Calu3 (cell line): ENCODE data around the gene CNTNAP2. TPM values are rescaled to one million over a fixed set of nuclear protein-coding genes. Genes with fewer than 3 reads are reported as not detected.
A peak's percentile ranks its signal among the peaks of the same experiment; 100 is the strongest.

Source experiments
- BruUV-seq: library from RNA; stranded (reverse); fragments of 400-500 nt; replicated peaks from 2 replicates; lab custom pipeline; 2021; lab: Mats Ljungman, UMichigan
- CTCF ChIA-PET: fragments of 300-600 bp; sonication (Branson Sonifier 250); formaldehyde crosslinking; loops from one replicate; lab custom pipeline; 2022; ENCODE audit warnings: antibody characterized with exemption; lab: Charles Lee
- DNase-seq: peaks from one replicate; pipeline ENCODE4 v3.0.0; 2022
- H3K27ac Mint-ChIP-seq: one replicate; pipeline ENCODE4 v1.8.0; 2022; ENCODE audit warnings: mixed read lengths; ENCODE audit not compliant: unreplicated experiment
- H3K27me3 Mint-ChIP-seq: one replicate; pipeline ENCODE4 v1.8.0; 2022; ENCODE audit warnings: mixed read lengths; ENCODE audit not compliant: unreplicated experiment
- H3K36me3 Mint-ChIP-seq: one replicate; pipeline ENCODE4 v1.8.0; 2022; ENCODE audit warnings: mild to moderate bottlenecking, moderate library complexity, mixed read lengths; ENCODE audit not compliant: insufficient read depth, unreplicated experiment
- H3K4me1 Mint-ChIP-seq: one replicate; pipeline ENCODE4 v1.8.0; 2022; ENCODE audit warnings: mild to moderate bottlenecking, low read depth, mixed read lengths; ENCODE audit not compliant: unreplicated experiment
- H3K4me3 Mint-ChIP-seq: one replicate; pipeline ENCODE4 v1.8.0; 2022; ENCODE audit warnings: mild to moderate bottlenecking, low read depth, moderate library complexity, mixed read lengths; ENCODE audit not compliant: unreplicated experiment
- H3K9me3 Mint-ChIP-seq: one replicate; pipeline ENCODE4 v1.8.0; 2022; ENCODE audit warnings: low read depth, mixed read lengths; ENCODE audit not compliant: unreplicated experiment
- intact Hi-C: fragments of 100-400 bp; cut with micrococcal nuclease; formaldehyde crosslinking; loops from one replicate; pipeline ENCODE4 v1.10.0; 2022; ENCODE audit not compliant: unreplicated experiment
- total RNA-seq: library from RNA; stranded (reverse); gene quantifications from 2 replicates; pipeline ENCODE4 v1.2.3, GENCODE V29; 2022
- TF ChIP-seq, protein P1 (sequence below): fragments of 200-600 bp; IDR thresholded peaks from one replicate; pipeline ENCODE4 v1.8.0; 2022; ENCODE audit warnings: antibody characterized with exemption; ENCODE audit not compliant: unreplicated experiment

The CNTNAP2 gene
- total RNA-seq, 1 experiment from 2014 or later: 1.1 TPM

- intact Hi-C loops: no loop called here
- no peak for DNase-seq
- no peaks in the 10 kb centered on the region for H3K36me3 Mint-ChIP-seq
- no peak overlapping the region for H3K27ac Mint-ChIP-seq
- H3K9me3 Mint-ChIP-seq: peaks cover 3% of the 10 kb centered on the region
- peaks cover 13% of the 10 kb centered on the region for H3K27me3 Mint-ChIP-seq
- no TSS peak for BruUV-seq
- TF ChIP-seq, protein P1, sequence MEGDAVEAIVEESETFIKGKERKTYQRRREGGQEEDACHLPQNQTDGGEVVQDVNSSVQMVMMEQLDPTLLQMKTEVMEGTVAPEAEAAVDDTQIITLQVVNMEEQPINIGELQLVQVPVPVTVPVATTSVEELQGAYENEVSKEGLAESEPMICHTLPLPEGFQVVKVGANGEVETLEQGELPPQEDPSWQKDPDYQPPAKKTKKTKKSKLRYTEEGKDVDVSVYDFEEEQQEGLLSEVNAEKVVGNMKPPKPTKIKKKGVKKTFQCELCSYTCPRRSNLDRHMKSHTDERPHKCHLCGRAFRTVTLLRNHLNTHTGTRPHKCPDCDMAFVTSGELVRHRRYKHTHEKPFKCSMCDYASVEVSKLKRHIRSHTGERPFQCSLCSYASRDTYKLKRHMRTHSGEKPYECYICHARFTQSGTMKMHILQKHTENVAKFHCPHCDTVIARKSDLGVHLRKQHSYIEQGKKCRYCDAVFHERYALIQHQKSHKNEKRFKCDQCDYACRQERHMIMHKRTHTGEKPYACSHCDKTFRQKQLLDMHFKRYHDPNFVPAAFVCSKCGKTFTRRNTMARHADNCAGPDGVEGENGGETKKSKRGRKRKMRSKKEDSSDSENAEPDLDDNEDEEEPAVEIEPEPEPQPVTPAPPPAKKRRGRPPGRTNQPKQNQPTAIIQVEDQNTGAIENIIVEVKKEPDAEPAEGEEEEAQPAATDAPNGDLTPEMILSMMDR: no peak
- no peaks in the 10 kb centered on the region for H3K4me1 Mint-ChIP-seq
- H3K4me3 Mint-ChIP-seq: no peak overlapping the region
- CTCF ChIA-PET: no interaction called here
Observed at GRCh38 chr7:148319316-148319808, 2202.8 kb downstream of the CNTNAP2 start.

- peaks cover 4% of the 10 kb centered on the region for H3K36me3 Mint-ChIP-seq
- H3K27ac Mint-ChIP-seq: no peak overlapping the region
- peaks cover 8% of the 10 kb centered on the region for H3K4me1 Mint-ChIP-seq
- intact Hi-C loops: no loop called here
- H3K9me3 Mint-ChIP-seq: peaks cover 8% of the 10 kb centered on the region
- no peaks in the 10 kb centered on the region for H3K27me3 Mint-ChIP-seq
- TF ChIP-seq, protein P1: no peak
- BruUV-seq: no TSS peak
- no peak overlapping the region for H3K4me3 Mint-ChIP-seq
- DNase-seq: no peak
- CTCF ChIA-PET: no interaction called here
Observed at GRCh38 chr7:148325208-148325607, 2208.6 kb downstream of the CNTNAP2 start.

- CTCF ChIA-PET: interaction anchor here (0.6 to 1.1 kb wide), 2 partner anchors 11 to 62 kb away, joined by 3 read pairs; no protein-coding TSS in a partner anchor
- H3K4me1 Mint-ChIP-seq: peaks cover 8% of the 10 kb centered on the region
- TF ChIP-seq, protein P1: no peak
- intact Hi-C loops: no loop called here
- H3K9me3 Mint-ChIP-seq: peaks cover 20% of the 10 kb centered on the region
- no peak overlapping the region for H3K4me3 Mint-ChIP-seq
- peaks cover 9% of the 10 kb centered on the region for H3K27me3 Mint-ChIP-seq
- peaks cover 16% of the 10 kb centered on the region for H3K36me3 Mint-ChIP-seq
- peak overlapping the region; percentile 81 for H3K27ac Mint-ChIP-seq
- BruUV-seq: no TSS peak
- peak; percentile 60 for DNase-seq
Observed at GRCh38 chr7:148327379-148327778, 2210.8 kb downstream of the CNTNAP2 start.

DNA sequence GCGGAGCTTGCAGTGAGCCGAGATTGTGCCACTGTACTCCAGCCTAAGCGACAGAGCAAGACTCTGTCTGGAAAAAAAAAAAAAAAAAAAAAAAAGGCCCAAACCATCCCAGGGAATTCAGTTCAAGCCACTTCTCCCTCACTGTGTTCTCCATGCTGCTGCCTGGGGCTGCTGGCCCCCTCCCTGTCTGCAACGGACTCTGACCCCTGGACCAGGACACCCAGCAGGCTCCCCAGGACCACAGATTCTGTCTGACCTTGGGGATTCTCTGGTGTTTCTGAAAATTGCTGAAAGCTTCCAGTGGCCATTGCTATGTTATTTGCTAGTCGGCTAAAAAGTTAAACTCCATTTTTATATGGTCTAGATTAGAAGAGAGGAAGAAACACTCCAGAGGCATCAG is 2212.3 kb downstream of the CNTNAP2 start:
- intact Hi-C loops: no loop called here
- Mint-ChIP-seq H3K27ac (no peak overlapping the region), H3K9me3 (peaks cover 18% of the 10 kb centered on the region), H3K4me1 (peaks cover 8% of the 10 kb centered on the region), H3K4me3 (no peak overlapping the region), H3K36me3 (peaks cover 16% of the 10 kb centered on the region), H3K27me3 (peaks cover 14% of the 10 kb centered on the region)
- CTCF ChIA-PET: no interaction called here
- BruUV-seq: no TSS peak
- DNase-seq: no peak
- TF ChIP-seq, protein P1: no peak
